ENCODE results near the gene FTCD.
"Not testable (repeated sequence)": the region's sequence is repeated elsewhere in the genome, so short reads cannot be mapped to it uniquely, and the experiment has no call there.

The FTCD gene

GRCh38 chr21:46113497-46114176 lies 41.7 kb downstream of the FTCD start:
- no peak overlapping the region for H3K4me3 ChIP-seq (ENCODE audit: low read depth, low read length)

DNA sequence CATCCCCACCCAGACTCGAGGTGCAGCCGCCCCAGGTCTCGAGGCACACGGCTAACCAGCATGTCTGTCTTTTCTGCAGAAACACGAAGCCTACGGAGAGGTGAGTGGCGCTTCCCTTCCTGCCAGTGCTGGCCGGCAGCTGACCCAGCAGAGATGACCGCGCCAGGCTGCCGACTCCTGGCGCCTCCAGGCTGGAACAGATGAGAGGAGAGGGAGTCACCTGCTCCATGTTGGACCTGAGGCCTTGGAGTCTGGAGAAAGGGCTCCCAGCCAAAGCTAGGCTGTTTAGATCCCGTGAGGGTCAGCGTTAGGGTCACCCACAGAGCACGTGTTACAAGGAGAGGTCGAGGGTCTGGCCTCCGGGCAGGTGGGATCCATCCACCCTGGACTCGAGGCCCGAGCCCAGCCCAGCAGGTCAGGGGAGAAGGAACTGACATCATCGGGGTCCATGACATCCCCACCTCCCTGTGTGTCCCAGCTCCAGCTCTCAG lies 42.6 kb downstream of the FTCD start:
- no peak overlapping the region for H3K4me3 ChIP-seq (ENCODE audit: low read depth, low read length)

DNA sequence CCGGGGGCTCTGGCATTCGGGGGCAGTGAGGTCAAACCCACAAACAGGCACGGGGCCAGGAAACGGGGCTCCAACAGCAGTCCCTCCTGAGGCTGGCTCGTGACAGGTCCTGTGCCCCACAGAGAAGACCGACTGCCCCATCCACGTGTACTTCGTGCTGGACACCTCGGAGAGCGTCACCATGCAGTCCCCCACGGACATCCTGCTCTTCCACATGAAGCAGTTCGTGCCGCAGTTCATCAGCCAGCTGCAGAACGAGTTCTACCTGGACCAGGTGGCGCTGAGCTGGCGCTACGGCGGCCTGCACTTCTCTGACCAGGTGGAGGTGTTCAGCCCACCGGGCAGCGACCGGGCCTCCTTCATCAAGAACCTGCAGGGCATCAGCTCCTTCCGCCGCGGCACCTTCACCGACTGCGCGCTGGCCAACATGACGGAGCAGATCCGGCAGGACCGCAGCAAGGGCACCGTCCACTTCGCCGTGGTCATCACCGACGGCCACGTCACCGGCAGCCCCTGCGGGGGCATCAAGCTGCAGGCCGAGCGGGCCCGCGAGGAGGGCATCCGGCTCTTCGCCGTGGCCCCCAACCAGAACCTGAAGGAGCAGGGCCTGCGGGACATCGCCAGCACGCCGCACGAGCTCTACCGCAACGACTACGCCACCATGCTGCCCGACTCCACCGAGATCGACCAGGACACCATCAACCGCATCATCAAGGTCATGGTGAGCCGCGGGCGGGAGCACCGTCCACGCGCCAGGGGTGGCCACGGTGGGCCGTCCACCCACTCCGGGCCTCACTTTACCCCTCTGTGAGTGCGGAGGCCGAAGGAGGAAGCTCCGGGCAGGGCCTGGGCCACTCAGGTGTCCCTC lies 43.3 kb downstream of the FTCD start:
- H3K4me3 ChIP-seq (ENCODE audit: low read depth, low read length) = no peak overlapping the region

- H3K4me3 ChIP-seq (ENCODE audit: low read depth, low read length) = no peak overlapping the region
These were observed 44.2 kb downstream of the FTCD start for GRCh38 chr21:46111193-46111571.

DNA sequence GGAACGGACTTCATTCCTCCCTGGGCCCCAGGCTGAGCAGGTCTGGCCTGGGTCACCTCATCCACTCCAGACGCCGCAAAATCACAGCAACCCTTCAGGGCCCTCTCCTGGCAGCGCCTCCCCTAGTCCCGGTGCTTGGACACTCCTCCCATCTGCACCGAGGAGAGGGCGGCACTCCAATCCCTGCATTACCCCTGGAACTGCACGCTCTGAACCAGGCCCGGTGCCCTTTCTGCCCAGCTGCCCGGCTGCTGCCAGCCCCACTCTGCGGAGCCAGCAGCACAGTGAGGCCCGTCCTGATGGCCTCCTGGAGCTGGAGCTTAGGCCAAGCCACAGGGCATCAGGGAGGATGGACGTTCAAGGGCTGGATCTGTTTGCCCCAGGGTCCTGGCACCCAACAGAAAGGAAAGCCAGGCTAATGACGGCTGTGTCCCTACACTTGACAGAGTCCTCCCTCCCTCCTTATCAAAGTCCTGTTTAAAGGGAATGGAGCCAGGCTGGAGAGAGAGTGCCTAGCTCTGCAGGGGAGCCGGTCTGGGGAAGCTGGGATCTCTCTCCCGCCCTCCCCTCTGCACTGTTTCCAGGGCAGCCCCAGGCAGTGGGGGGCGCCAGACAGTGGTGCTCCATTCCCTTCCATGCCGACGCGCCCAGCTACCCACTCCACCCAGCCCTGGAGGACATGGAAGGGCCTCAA lies 44.7 kb downstream of the FTCD start:
- no peak overlapping the region for H3K4me3 ChIP-seq (ENCODE audit: low read depth, low read length)

DNA sequence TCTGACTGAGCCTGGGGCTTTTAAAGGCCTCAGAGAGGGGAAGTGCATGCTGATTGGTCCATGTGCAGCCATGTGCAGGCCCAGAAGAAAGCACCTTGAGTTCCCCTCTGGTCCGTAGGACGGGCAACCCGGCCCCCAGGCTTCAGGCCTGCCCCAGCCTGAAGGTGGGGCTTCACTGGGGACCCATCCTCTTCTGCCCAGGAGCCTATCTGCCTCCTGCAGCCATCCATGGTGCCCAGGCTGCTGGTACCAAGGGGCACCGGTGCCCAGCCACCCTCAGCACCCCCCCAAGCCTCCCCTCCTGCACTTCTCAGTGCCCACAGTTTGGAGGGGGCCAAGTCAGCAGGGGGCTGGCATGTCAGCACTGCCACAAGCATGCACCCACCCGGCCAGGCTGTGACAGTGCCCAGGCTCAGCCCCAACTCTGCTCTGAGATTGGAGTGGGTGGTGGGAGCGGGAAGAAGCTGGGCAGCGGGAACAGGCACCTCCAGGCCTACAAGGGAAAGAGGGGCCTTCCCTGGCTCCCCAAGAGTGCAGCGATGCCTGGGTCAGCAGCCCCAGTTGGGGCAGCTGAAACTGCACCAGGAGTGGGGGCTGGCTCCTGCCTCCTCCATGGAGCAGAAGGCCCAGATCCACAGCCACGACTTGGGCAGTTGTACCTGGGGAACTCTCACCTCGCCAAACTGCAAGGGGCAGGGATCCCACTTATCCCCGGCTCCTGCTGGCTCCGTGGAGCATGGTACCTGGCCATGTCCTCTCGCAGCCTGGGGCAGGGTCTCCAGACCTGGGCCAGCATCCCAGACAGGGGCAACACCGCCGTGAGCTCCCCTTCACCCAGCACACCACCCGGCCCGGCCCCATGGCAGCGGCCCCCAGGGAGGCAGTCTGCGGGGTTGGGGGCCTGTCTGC lies 45.8 kb downstream of the FTCD start:
- no peak overlapping the region for H3K4me3 ChIP-seq (ENCODE audit: low read depth, low read length)

DNA sequence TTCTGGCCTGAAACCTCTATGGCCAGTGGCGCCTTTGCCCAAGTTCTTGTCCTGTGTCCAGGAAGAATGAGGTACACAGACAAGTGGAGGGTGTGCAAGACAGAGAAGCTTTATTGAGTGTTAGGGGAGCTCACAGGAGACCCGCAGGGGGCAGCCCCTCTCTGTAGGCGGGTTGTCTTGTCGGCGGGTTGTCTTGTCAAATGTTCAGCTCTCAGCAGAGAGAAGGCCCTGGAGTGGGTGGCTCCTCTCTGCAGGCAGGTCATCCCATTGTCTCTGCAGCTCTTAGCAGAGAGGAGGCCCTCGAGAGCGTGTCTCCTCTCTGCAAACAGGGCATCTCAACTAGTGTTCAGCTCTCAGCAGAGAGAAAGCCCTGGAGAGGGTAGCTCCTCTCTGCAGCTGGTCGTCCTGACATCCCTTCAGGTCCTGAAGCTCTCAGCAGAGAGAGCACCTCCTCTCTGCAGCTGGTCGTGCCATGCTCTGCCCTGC lies 46.5 kb downstream of the FTCD start:
- H3K4me3 ChIP-seq (ENCODE audit: low read depth, low read length) = no peak overlapping the region

- H3K4me3 ChIP-seq (ENCODE audit: low read depth, low read length) = not testable (repeated sequence)
These were observed 48.0 kb downstream of the FTCD start for GRCh38 chr21:46107376-46107775.

- H3K4me3 ChIP-seq (ENCODE audit: low read depth, low read length) = no peak overlapping the region
These were observed 51.3 kb downstream of the FTCD start for GRCh38 chr21:46104104-46104503.

GRCh38 chr21:46100906-46101305 lies 54.5 kb downstream of the FTCD start:
- no peak overlapping the region for H3K4me3 ChIP-seq (ENCODE audit: low read depth, low read length)

- no peak overlapping the region for H3K4me3 ChIP-seq (ENCODE audit: low read depth, low read length)
These were observed 55.0 kb downstream of the FTCD start for GRCh38 chr21:46100426-46100825.

DNA sequence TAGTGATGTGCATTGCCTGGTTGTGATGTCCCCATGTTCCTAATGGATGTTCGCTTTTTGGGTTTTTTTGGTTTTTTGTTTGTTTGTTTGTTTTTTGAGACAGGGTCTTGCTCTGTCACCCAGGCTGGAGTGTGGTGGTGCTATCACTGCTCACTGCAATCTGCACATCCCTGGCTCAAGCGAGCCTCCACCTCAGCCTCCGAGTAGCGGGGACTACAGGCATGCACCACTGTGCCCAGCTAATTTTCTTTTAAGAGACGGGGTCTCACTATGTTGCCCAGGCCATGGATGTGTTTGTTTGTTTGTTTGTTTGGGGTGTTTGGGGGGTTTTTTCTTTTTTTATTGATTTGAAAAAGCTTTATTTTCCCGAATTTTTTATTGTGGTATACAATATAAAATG lies 55.4 kb downstream of the FTCD start:
- H3K4me3 ChIP-seq (ENCODE audit: low read depth, low read length) = no peak overlapping the region

DNA sequence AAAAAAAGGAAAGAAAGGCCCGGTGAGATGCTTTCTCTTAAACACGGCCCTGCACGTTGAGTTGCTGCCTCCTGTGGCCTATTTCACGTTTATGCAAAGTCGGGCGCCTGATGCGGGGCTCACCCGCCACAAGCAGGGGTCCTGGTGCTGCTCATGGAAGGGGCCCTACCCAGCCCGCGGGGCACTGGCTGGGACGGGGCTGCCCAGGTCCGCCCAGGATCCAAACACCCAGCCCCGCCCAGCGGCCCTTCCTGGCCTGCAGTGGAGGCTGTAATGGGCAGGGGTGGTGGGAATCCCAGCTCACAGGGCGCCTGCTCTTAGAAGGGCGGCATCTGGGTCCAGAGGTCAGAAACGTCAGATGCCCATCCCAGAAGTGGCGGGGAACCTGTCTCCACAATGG lies 55.9 kb downstream of the FTCD start:
- H3K4me3 ChIP-seq (ENCODE audit: low read depth, low read length) = no peak overlapping the region

GRCh38 chr21:46098303-46099141 lies 56.9 kb downstream of the FTCD start:
- peak overlapping the region; percentile 30 for H3K4me3 ChIP-seq (ENCODE audit: low read depth, low read length)

DNA sequence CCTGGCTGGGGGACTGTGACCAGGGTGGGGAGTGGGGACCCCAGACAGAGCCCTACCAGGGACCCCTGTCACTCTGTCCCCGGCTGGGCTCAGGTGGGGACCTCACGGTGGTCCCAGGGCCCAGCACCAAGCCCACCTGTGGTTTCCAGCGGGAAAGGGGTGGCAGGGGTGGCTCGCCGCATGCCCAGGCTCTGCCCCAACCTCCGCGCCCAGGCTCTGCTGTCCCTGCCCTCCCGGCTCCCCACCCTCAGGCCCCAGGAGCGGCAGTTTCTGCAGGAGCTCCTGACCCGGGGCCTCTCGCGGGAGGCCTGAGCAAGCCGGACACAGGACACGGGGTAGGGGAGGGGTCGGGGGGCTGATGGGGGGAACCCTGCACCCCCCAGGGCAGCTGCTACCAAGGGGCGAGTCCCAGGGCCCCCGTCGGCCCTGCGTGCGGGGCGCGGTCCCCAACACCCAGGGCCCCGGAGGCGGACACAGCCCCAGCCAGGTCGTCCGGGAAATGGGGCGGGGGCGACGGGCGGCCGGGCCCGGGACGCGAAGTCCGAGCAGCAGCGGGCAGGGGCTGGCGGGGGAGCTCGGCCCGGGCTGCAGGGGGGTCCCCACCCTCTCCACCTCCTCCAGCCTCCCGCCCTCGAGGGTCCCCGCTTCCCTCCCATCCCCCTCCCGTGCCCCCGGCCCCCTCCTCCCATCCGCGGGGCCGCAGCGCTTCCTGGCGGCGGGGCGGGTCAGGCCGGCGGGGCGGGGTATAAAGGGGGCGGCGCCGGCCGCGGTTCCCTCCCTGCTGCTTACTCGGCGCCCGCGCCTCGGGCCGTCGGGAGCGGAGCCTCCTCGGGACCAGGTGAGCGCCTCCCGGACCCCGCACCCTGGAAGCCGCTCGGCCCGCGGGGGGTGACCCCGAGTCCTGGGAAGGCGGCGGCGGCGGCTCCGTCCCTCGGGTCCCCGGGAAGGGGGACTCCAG lies 57.8 kb downstream of the FTCD start, which contains the start of gene COL6A2:
Gene COL6A2, plus strand, starts transcription at position 777 of the 958 bp plus-strand sequence.
- peak within 1 kb of the TSS; percentile 30 for H3K4me3 ChIP-seq (ENCODE audit: low read depth, low read length)

GRCh38 chr21:46096596-46097335 lies 58.6 kb downstream of the FTCD start:
- H3K4me3 ChIP-seq (ENCODE audit: low read depth, low read length) = no peak overlapping the region

DNA sequence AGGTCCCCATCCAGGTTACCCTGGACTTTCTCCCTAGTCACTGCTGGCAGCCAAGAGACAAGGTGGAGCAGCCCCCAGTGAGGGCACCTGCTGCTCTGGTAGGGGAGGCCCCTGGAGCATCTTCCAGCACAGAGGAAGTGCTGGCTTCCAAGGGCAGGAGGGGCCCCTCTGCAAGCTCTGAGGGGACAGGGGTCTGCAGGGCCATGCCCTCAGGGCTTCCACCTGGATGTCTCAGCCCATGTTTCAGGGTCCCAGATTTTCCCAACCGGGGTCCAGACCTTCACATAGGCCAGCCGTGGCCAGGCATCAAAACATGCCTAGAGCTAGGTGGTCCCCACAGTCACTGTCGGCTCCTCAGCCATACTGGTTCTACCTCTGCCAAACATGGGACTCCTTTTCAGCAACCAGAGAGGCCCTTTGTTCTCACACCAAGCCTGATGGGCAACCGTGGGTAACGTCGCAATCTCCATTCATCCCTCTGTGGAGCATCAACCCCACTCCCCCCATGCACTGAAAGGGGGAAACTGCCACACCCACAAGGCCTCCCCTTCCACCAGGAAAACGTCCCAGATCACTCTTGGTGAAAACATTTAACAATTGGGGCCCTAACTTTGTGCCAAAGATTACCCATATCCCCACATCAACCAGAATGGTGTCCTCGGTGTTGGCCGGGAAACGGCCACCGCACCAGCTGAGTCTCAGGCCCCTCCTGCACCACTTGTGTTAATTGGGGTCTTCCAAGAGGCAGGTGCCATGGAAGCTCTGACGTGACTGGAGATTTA lies 59.4 kb downstream of the FTCD start:
- H3K4me3 ChIP-seq (ENCODE audit: low read depth, low read length) = no peak overlapping the region

All from iPS-11a (cell line).